Thyroid gland (tissue), 4 donors: ENCODE measurements around the gene PHACTR3. TPM values are rescaled to one million over a fixed set of nuclear protein-coding genes. Genes with fewer than 3 reads are reported as not detected.

ENCODE experiments used
- DNase-seq, 2 donors: peaks; one replicate each; pipeline ENCODE4 v3.0.0-alpha.2; 2019
- H3K27ac ChIP-seq, 3 donors: fragments of 200-600 bp; sonication (generic); 1 replicate in 2 of 3; 2 replicates in 1 of 3; pipeline ENCODE4 v1.5.1; 2016 to 2019; ENCODE audit warnings: mild to moderate bottlenecking in 1 of 3, moderate library complexity in 1 of 3
- H3K27me3 ChIP-seq: fragments of 200-600 bp; sonication (generic); one replicate; pipeline ENCODE4 v1.5.1; 2019
- H3K36me3 ChIP-seq, 2 donors: fragments of 200-600 bp; sonication (generic); one replicate each; pipeline ENCODE4 v1.5.1; 2016 to 2019
- H3K4me1 ChIP-seq, 2 donors: fragments of 200-600 bp; sonication (generic); one replicate each; pipeline ENCODE4 v1.5.1; 2017 to 2019
- H3K4me3 ChIP-seq, 3 donors: fragments of 200-600 bp; sonication (generic); replicated peaks in 1 of 3; 1 replicate in 2 of 3; 2 replicates in 1 of 3; pipeline ENCODE4 v1.5.1; 2016; ENCODE audit warnings: mild to moderate bottlenecking in 1 of 3
- H3K9me3 ChIP-seq: fragments of 200-600 bp; sonication (generic); one replicate; pipeline ENCODE4 v1.5.1; 2017
- CTCF ChIP-seq, 6 experiments: fragments of 200-600 bp in 3 of 6; fragments of 450-650 bp in 3 of 6; sonication (generic) in 3 of 6; IDR thresholded peaks; one replicate each; pipeline ENCODE4 v1.5.1; 2016 to 2019; ENCODE audit warnings: antibody characterized with exemption in 6 of 6, mild to moderate bottlenecking in 2 of 6, inconsistent platforms in 1 of 6, moderate library complexity in 1 of 6
- POLR2A ChIP-seq, 2 donors: fragments of 450-650 bp; IDR thresholded peaks; one replicate each; pipeline ENCODE4 v1.6.1; 2017; ENCODE audit warnings: antibody characterized with exemption in 2 of 2, mild to moderate bottlenecking in 2 of 2, moderate library complexity in 1 of 2
- WGBS, 2 donors: methylation state at CpG; one replicate each; pipeline ENCODE4 v1.1.5; 2017; 5-methylcytosine and 5-hydroxymethylcytosine counted together
- intact Hi-C: fragments of 100-400 bp; cut with DNase I; formaldehyde crosslinking; loops from one replicate; pipeline ENCODE4 v1.15.1; 2023
- total RNA-seq, 4 donors: library from RNA; depleted of rRNA; stranded (reverse); fragments of >200 nt; gene quantifications; one replicate each; pipeline ENCODE4 v1.2.3, GENCODE V29; 2016

PHACTR3 gene
- total RNA-seq, 4 donors from 2014 or later = 2.4 TPM; not detected in 3

- TF ChIP-seq CTCF (IDR thresholded peaks at IDR 0.05) (no peak), POLR2A (IDR thresholded peaks at IDR 0.05) (no peak)
- intact Hi-C loops = no loop called here
- H3K36me3 ChIP-seq = no peaks in the 10 kb centered on the region
- DNase-seq = no peak
- H3K4me3 ChIP-seq = no peak overlapping the region
- no peaks in the 10 kb centered on the region for H3K4me1 ChIP-seq
- H3K27ac ChIP-seq = no peak overlapping the region
- 58 to 60% methylated on average over 6 to 7 of the region's 7 CpGs for whole genome bisulfite sequencing, 2 donors
- no peaks in the 10 kb centered on the region for H3K9me3 ChIP-seq
- H3K27me3 ChIP-seq = no peaks in the 10 kb centered on the region
Measured at GRCh38 chr20:59645761-59646171, 41.4 kb downstream of the PHACTR3 start.

DNA sequence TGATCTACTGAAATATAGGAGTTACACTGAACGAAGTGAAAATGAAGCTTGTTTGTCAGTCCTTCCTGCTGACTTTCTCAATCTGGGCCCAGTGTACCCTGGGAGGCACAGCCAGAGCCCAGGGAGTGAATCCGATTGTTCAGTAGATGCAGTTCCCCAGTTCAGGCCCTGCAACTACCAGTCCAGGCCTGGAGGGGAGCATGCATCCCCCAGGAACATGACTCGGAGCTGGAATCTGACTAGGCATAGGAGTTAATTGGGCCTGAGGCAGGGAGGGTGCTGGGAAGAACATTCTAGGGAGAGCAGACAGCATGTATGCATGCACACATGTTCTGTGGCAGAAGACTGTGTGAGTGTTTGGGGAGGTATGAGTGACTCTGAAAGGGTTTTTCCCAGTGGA is 42.1 kb downstream of the PHACTR3 start:
- H3K27ac ChIP-seq = no peak overlapping the region
- intact Hi-C loops = no loop called here
- H3K27me3 ChIP-seq = no peaks in the 10 kb centered on the region
- no peak overlapping the region for H3K4me3 ChIP-seq
- DNase-seq = no peak
- TF ChIP-seq CTCF (IDR thresholded peaks at IDR 0.05) (no peak), POLR2A (IDR thresholded peaks at IDR 0.05) (no peak)
- no peaks in the 10 kb centered on the region for H3K36me3 ChIP-seq
- WGBS, 2 donors = 78 to 82% methylated on average over 3 of the region's 3 CpGs
- H3K9me3 ChIP-seq = no peaks in the 10 kb centered on the region
- H3K4me1 ChIP-seq = no peaks in the 10 kb centered on the region

GRCh38 chr20:59647271-59647670 is 42.9 kb downstream of the PHACTR3 start:
- DNase-seq = no peak
- intact Hi-C loops = no loop called here
- TF ChIP-seq CTCF (IDR thresholded peaks at IDR 0.05) (no peak), POLR2A (IDR thresholded peaks at IDR 0.05) (no peak)
- Histone ChIP-seq H3K36me3 (no peaks in the 10 kb centered on the region), H3K4me1 (no peaks in the 10 kb centered on the region), H3K27ac (no peak overlapping the region), H3K4me3 (no peak overlapping the region), H3K27me3 (no peaks in the 10 kb centered on the region), H3K9me3 (no peaks in the 10 kb centered on the region)

DNA sequence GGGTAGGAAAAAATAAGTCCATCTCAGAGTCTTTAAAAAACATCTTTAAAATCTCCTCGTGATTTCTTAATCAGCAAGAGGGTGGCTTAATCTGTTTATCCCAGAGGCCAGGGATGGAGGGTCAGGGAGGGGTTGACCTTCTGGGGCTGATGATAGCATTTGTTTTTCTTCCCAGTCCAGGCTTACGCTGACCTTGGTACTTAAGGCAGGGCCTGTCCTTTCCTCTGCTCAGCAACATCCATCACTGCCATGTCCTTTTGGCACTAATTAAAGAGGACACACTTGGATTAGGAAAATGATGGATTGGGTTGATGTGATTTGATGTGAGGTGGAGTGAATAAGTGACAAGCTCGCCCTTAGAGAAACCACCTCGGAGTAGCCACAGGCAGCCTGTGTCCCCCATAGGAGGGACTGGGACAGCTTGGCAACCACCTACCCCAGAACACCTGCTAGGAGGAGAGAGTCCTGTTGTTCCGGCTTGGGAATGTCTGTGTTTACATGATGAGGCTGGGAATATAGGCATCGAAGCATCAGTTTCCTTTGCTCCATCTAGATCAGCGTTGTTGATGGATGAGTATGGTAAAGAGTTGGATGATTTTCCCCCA is 44.2 kb downstream of the PHACTR3 start:
- Histone ChIP-seq H3K4me3 (no peak overlapping the region), H3K4me1 (no peaks in the 10 kb centered on the region), H3K9me3 (no peaks in the 10 kb centered on the region), H3K36me3 (no peaks in the 10 kb centered on the region), H3K27ac (no peak overlapping the region), H3K27me3 (no peaks in the 10 kb centered on the region)
- TF ChIP-seq POLR2A (IDR thresholded peaks at IDR 0.05) = no peak
- no peak for TF ChIP-seq CTCF (IDR thresholded peaks at IDR 0.05)
- no peak for DNase-seq
- intact Hi-C loops = no loop called here
- 55 to 69% methylated on average over 7 of the region's 7 CpGs for WGBS, 2 donors

- no peak overlapping the region for H3K4me3 ChIP-seq
- 66 to 70% methylated on average over 5 of the region's 5 CpGs for WGBS, 2 donors
- H3K4me1 ChIP-seq = no peaks in the 10 kb centered on the region
- H3K27ac ChIP-seq = no peak overlapping the region
- TF ChIP-seq CTCF (IDR thresholded peaks at IDR 0.05) = no peak
- no peak for TF ChIP-seq POLR2A (IDR thresholded peaks at IDR 0.05)
- DNase-seq = no peak
- intact Hi-C loops = no loop called here
- no peaks in the 10 kb centered on the region for H3K36me3 ChIP-seq
- H3K9me3 ChIP-seq = no peaks in the 10 kb centered on the region
- H3K27me3 ChIP-seq = no peaks in the 10 kb centered on the region
Measured at GRCh38 chr20:59650418-59650817, 46.1 kb downstream of the PHACTR3 start.
